GM18499 (cell line): ENCODE data around the gene PROM2.

Experiments
- ATAC-seq: cut with Tn5 transposase; IDR thresholded peaks from one replicate; pipeline ENCODE4 v1.9.1; 2021; ENCODE audit warnings: moderate number of reproducible peaks; ENCODE audit not compliant: insufficient read depth, unreplicated experiment

The PROM2 gene

DNA sequence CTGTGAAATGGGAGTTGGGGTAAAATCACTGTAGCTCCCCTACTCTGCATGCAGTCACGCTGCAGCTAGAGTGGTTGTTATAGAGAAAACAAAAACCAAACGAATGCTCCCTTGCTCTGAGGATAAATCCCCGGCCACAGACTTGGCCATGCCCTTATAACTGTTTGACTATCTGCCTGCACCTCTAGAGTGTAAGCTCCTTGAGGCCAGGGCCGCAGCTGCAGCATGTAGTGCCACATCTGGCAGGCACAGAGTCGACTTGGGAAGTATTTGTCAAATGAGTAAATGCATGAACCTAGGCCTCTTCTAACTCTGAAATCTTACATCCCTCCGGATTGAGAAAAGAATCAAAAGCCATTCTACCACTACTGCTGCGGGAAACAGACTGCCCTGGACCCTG lies 58.8 kb downstream of the PROM2 start:
- ATAC-seq: no peak

DNA sequence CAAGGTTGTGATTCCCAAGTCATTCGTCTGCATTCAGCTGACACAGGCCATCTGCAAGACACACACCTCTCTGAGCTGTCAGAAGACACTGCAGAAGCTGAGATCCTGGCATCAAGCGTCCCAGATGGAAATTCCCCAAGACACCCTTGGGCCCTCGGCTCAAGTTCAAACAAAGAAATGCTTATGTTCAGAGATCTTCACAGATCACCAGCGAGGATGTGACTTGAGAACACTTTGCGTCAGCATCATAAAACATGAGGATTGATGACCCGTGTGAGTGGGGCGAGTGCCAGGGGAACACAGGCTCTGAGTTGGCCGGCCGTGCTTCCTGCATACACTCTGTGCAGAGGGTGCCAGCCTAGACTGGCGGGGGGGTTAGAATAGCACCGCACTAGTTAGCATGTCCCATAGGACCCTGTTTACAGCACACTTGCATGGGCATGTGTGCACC lies 59.7 kb downstream of the PROM2 start:
- no peak for ATAC-seq

- ATAC-seq: no peak
These were observed 60.8 kb downstream of the PROM2 start for GRCh38 chr2:95334916-95335641.

- ATAC-seq: no peak
These were observed 62.2 kb downstream of the PROM2 start for GRCh38 chr2:95336406-95336805.

GRCh38 chr2:95337829-95338228 lies 63.6 kb downstream of the PROM2 start:
- no peak for ATAC-seq
